ENCODE measurements around the gene CDNF. TPM values are rescaled to one million over a fixed set of nuclear protein-coding genes. Genes with fewer than 3 reads are reported as not detected.

The CDNF gene
- total and polyA plus RNA-seq, 2 donors (not counting 3 experiments of a cell fraction or from before 2014, with no cell fraction given): 0.40 to 0.58 TPM

DNA sequence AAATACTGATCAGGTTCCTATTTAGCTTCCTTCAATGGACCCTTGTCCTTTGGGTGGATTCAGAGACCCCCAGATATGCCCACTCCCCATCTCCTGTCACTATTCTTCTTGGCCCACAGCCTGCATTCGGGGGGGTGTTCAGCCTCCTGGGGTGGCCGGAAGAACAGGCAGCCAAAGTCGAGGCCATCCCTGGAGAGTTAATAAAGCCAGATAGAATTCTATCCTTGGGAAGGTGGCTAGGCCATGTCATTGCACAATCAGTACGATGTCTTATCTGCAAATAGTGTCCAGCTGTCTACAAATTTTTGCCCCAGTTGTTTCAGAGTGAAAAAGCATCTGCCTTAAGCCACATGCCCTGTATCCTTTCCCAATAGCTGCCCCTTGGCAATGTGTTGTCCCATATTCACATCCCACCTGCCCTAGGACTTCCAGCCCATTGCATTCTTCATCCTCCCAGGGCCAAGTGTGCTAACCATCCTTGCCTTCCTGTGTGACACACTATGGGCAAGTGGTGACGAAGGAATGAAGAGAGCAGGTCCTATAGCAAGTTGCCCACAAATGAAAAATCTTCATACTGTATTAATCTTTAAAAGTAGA lies 53.3 kb downstream of the CDNF start:
- DNase-seq (ENCODE audit: low read depth, low spot score): no peak
- Histone ChIP-seq H3K4me3 (replicated peaks in 1 of 3; ENCODE audit: insufficient read depth in 1 of 3, low read depth in 1 of 3, low read length in 3 of 3) (no peak overlapping the region), H3K27ac (ENCODE audit: insufficient read depth, low read depth, low read length) (no peak overlapping the region), H3K4me1 (ENCODE audit: control insufficient read depth, extremely low read depth, insufficient read depth, low read length) (peaks cover 25% of the 10 kb centered on the region), H3K27me3 (ENCODE audit: control insufficient read depth in 2 of 2, insufficient read depth in 2 of 2, low read length in 2 of 2) (no peaks in the 10 kb centered on the region), H3K4me2 (ENCODE audit: insufficient read depth, low read length) (no peak overlapping the region), H2AFZ (ENCODE audit: low read depth, low read length) (no peak overlapping the region), H3K79me2 (ENCODE audit: control insufficient read depth, insufficient read depth, low read length) (no peaks in the 10 kb centered on the region), H4K20me1 (replicated peaks; ENCODE audit: control insufficient read depth, extremely low read depth, insufficient read depth, low read length) (no peaks in the 10 kb centered on the region), H3K9ac (replicated peaks; ENCODE audit: extremely low read depth, insufficient read depth, low read length) (no peak overlapping the region), H3K9me3 (replicated peaks; ENCODE audit: control insufficient read depth, insufficient read depth, low read length) (no peaks in the 10 kb centered on the region), H3K36me3 (ENCODE audit: control insufficient read depth in 2 of 2, extremely low read depth in 1 of 2, insufficient read depth in 2 of 2, low read length in 2 of 2) (no peaks in the 10 kb centered on the region), H3K9me1 (replicated peaks; ENCODE audit: control insufficient read depth, extremely low read depth, insufficient read depth, low read length) (no peaks in the 10 kb centered on the region)
- ChIA-PET POLR2A (no interaction called here), CTCF (interaction anchor here (1.0 kb wide), 1 partner anchor 18 kb away, joined by 5 read pairs; no protein-coding TSS in a partner anchor)
- BruUV-seq (replicated peaks): no TSS peak
- dilution Hi-C loops (cut with MboI; ENCODE audit: extremely low pct_ligation_motif_present, low sequenced_read_pairs): no loop called here
- no peak for FAIRE-seq
- TF ChIP-seq FOS (IDR thresholded peaks at IDR 0.05; ENCODE audit: borderline replicate concordance, insufficient read depth, low read length): no peak
- TF ChIP-seq EZH2 (IDR thresholded peaks at IDR 0.05; ENCODE audit: borderline replicate concordance, low read depth, low read length, severe bottlenecking): no peak
- TF ChIP-seq, protein P1, sequence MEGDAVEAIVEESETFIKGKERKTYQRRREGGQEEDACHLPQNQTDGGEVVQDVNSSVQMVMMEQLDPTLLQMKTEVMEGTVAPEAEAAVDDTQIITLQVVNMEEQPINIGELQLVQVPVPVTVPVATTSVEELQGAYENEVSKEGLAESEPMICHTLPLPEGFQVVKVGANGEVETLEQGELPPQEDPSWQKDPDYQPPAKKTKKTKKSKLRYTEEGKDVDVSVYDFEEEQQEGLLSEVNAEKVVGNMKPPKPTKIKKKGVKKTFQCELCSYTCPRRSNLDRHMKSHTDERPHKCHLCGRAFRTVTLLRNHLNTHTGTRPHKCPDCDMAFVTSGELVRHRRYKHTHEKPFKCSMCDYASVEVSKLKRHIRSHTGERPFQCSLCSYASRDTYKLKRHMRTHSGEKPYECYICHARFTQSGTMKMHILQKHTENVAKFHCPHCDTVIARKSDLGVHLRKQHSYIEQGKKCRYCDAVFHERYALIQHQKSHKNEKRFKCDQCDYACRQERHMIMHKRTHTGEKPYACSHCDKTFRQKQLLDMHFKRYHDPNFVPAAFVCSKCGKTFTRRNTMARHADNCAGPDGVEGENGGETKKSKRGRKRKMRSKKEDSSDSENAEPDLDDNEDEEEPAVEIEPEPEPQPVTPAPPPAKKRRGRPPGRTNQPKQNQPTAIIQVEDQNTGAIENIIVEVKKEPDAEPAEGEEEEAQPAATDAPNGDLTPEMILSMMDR (IDR thresholded peaks at IDR 0.05; ENCODE audit: extremely low read depth in 1 of 2, insufficient read depth in 1 of 2, low read depth in 1 of 2, low read length in 2 of 2): no peak
- TF ChIP-seq, protein P2, sequence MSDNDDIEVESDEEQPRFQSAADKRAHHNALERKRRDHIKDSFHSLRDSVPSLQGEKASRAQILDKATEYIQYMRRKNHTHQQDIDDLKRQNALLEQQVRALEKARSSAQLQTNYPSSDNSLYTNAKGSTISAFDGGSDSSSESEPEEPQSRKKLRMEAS (IDR thresholded peaks at IDR 0.05; ENCODE audit: insufficient read depth, insufficient read length): no peak
- no peak for TF ChIP-seq POLR2A (IDR thresholded peaks at IDR 0.05; ENCODE audit: low read depth, low read length)
- TF ChIP-seq POLR2AphosphoS5 (IDR thresholded peaks at IDR 0.05; ENCODE audit: insufficient read depth, low read depth, low read length): no peak
- TF ChIP-seq MYC (IDR thresholded peaks at IDR 0.05; ENCODE audit: low read depth, low read length): no peak
- no peak for TF ChIP-seq JUN (IDR thresholded peaks at IDR 0.05; ENCODE audit: borderline replicate concordance, insufficient read depth, insufficient read length, low read depth)
- TF ChIP-seq GATA2 (IDR thresholded peaks at IDR 0.05; ENCODE audit: insufficient read depth, insufficient read length, low read depth, low read length): no peak
- intact Hi-C loops (cut with micrococcal nuclease): no loop called here
